Uterus (tissue), 2 donors: ENCODE results near the gene KRT4.

Source experiments
- CTCF ChIP-seq, 4 experiments: fragments of 200-600 bp in 2 of 4; fragments of 450-650 bp in 2 of 4; sonication (generic) in 2 of 4; IDR thresholded peaks; one replicate each; pipeline ENCODE4 v1.5.1; 2016 to 2019; ENCODE audit warnings: antibody characterized with exemption in 4 of 4, mild to moderate bottlenecking in 2 of 4, moderate library complexity in 1 of 4
- POLR2A ChIP-seq, 2 donors: fragments of 450-650 bp; IDR thresholded peaks; one replicate each; pipeline ENCODE4 v1.6.1; 2016; ENCODE audit warnings: antibody characterized with exemption in 2 of 2, mild to moderate bottlenecking in 1 of 2, moderate library complexity in 1 of 2

GRCh38 chr12:52828591-52829021, 14.7 kb upstream of the KRT4 start:
- TF ChIP-seq CTCF (IDR thresholded peaks at IDR 0.05): no peak
- TF ChIP-seq POLR2A (IDR thresholded peaks at IDR 0.05): no peak
